HG03354 (cell line): ENCODE measurements around the gene CCDC124.
"Not testable (repeated sequence)": the region's sequence is repeated elsewhere in the genome, so short reads cannot be mapped to it uniquely, and the experiment has no call there.

Source experiments
- ATAC-seq: cut with Tn5 transposase; IDR thresholded peaks from one replicate; pipeline ENCODE4 v1.9.1; 2021; ENCODE audit warnings: mild to moderate bottlenecking; ENCODE audit not compliant: unreplicated experiment, poor library complexity, severe bottlenecking

Gene CCDC124

DNA sequence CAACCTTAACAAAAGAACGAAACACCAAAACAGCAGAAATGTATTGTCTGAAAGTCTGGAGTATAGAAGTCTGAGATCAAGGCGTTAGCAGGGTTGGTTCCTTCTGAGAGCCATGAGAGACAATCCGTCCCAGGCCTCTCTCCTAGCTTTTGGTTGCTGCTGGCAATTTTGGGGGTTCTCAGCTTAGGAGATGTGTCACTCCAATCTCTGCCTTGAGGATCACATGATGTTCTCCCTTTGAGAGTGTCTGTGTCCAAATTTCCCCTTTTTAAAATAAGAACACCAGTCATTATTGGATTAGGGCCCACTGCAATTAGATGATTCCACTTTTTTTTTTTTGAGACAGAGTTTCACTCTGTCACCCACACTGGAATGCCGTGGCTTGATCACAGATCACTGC, 44.2 kb downstream of the CCDC124 start:
- ATAC-seq = no peak

- ATAC-seq = no peak
Measured at GRCh38 chr19:17977488-17977887, 44.7 kb downstream of the CCDC124 start.

- ATAC-seq = no peak
Measured at GRCh38 chr19:17981611-17982010, 48.8 kb downstream of the CCDC124 start.

DNA sequence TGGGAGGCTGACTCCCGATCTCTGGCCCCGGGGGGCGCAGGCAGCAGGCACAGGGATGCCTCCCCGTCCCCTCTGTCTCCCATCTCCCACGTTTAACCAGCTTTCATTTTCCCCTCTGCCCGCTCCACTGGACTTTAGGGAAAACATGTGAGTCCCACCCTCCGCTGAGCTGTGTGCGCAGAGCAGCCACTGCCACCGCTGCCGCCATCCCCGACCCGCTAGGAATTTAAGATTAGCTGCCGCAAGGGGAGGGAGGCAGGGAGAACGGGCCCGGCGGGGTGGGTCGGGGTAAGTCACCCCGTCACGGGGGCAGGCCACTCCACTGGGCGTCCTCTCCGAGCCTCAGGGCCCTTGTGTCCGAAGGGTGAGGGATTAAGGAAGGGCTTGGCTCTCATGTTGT, 49.6 kb downstream of the CCDC124 start:
- no peak for ATAC-seq

- ATAC-seq = no peak
Measured at GRCh38 chr19:17985037-17985818, 52.4 kb downstream of the CCDC124 start.

DNA sequence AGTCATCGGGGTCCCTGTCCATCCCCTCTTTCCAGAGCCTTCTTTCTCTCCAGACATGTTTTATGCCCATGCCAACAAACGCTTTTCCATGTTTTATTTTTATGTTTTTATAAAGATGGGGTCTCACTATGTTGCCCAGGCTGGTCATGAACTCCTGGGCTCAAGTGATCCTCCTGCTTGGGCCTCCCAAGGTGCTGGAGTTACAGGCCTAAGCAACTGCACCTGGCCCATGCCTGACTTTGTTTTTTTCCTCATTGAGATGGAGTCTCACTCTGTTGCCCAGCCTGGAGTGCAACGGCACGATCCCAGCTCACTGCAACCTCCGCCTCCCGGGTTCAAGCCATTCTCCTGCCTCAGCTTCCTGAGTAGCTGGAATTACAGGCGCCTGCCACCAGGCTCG, 53.8 kb downstream of the CCDC124 start:
- ATAC-seq = not testable (repeated sequence)

- ATAC-seq = no peak
Measured at GRCh38 chr19:17988161-17988560, 55.3 kb downstream of the CCDC124 start.

- no peak for ATAC-seq
Measured at GRCh38 chr19:17989425-17990094, 56.7 kb downstream of the CCDC124 start.

DNA sequence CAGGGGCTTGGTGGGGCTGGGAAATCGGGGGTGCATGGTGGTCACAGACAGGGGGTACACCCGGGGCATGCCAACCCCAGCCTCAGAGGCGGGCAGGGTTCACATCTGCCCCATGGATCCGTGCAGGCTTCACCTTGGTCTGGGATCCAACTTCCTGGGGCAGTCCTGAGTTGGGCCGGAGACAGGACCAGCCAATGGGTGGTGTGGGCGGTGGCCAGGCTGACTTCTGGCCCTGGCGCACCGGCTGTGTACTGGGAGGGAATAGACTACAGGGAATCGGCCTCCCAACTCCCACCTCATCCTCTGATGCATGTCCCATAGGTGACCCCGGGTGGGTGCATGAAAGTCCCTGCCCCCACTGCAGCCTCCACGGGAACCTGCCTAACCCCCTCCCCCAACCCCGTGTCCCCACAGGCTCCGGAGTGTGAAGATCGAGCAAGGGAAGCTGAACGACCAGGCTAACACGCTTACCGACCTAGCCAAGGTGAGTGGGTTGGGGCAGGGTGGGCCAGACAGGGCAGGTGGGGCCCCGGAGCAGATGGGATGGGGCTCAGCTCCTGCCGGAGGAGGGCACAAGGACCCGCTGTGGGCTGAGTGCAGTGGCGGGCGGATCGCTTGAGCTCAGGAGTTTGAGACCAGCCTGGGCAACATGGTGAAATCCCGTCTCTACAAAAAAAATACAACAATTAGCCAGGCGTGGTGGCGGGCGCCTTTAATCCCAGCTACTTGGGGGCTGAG, 60.4 kb downstream of the CCDC124 start:
- ATAC-seq = no peak
